Measurements from ENCODE around the gene ABLIM3. TPM values are rescaled to one million over a fixed set of nuclear protein-coding genes. Genes with fewer than 3 reads are reported as not detected.

The ABLIM3 gene
- total and polyA plus RNA-seq, 5 donors: 81.3 to 185 (median 159) TPM

GRCh38 chr5:149273237-149273636, 131.9 kb downstream of the ABLIM3 start:
- ATAC-seq: peak in 1 of 2 donors; percentile 2
- intact Hi-C loops (cut with DNase I): no loop called here
- DNase-seq: no peak
- Histone ChIP-seq H3K9me3 (ENCODE audit: control insufficient read depth, low read length) (no peaks in the 10 kb centered on the region), H3K4me3 (ENCODE audit: low read length) (peak overlapping the region; percentile 74), H3K27me3 (ENCODE audit: control insufficient read depth, insufficient read depth) (no peaks in the 10 kb centered on the region), H3K27ac (ENCODE audit: low read length) (peak overlapping the region; percentile 31), H3K4me1 (ENCODE audit: control insufficient read depth, insufficient read depth, low read length) (peaks cover 7% of the 10 kb centered on the region)
- 45% methylated on average over 5 of the region's 5 CpGs for WGBS

GRCh38 chr5:149273950-149274349, 132.7 kb downstream of the ABLIM3 start:
- no peak for DNase-seq
- no peak for ATAC-seq
- 38% methylated on average over 3 of the region's 3 CpGs for WGBS
- Histone ChIP-seq H3K27me3 (ENCODE audit: control insufficient read depth, insufficient read depth) (no peaks in the 10 kb centered on the region), H3K4me3 (ENCODE audit: low read length) (peak overlapping the region; percentile 3), H3K9me3 (ENCODE audit: control insufficient read depth, low read length) (no peaks in the 10 kb centered on the region), H3K4me1 (ENCODE audit: control insufficient read depth, insufficient read depth, low read length) (peaks cover 13% of the 10 kb centered on the region), H3K27ac (ENCODE audit: low read length) (peak overlapping the region; percentile 31)
- intact Hi-C loops (cut with DNase I): no loop called here

GRCh38 chr5:149274939-149275338, 133.6 kb downstream of the ABLIM3 start:
- H3K27me3 ChIP-seq (ENCODE audit: control insufficient read depth, insufficient read depth): no peaks in the 10 kb centered on the region
- no peak overlapping the region for H3K27ac ChIP-seq (ENCODE audit: low read length)
- H3K4me1 ChIP-seq (ENCODE audit: control insufficient read depth, insufficient read depth, low read length): peaks cover 17% of the 10 kb centered on the region
- DNase-seq (no peak), ATAC-seq (no peak)
- 66% methylated on average over 1 of the region's 1 CpG for WGBS
- intact Hi-C loops (cut with DNase I): no loop called here
- H3K9me3 ChIP-seq (ENCODE audit: control insufficient read depth, low read length): no peaks in the 10 kb centered on the region
- H3K4me3 ChIP-seq (ENCODE audit: low read length): no peak overlapping the region

GRCh38 chr5:149277801-149278200, 136.5 kb downstream of the ABLIM3 start:
- WGBS: 30% methylated on average over 4 of the region's 4 CpGs
- peaks cover 25% of the 10 kb centered on the region for H3K4me1 ChIP-seq (ENCODE audit: control insufficient read depth, insufficient read depth, low read length)
- H3K27ac ChIP-seq (ENCODE audit: low read length): no peak overlapping the region
- H3K9me3 ChIP-seq (ENCODE audit: control insufficient read depth, low read length): no peaks in the 10 kb centered on the region
- H3K27me3 ChIP-seq (ENCODE audit: control insufficient read depth, insufficient read depth): no peaks in the 10 kb centered on the region
- intact Hi-C loops (cut with DNase I): no loop called here
- no peak overlapping the region for H3K4me3 ChIP-seq (ENCODE audit: low read length)
- ATAC-seq (peak in 1 of 2 donors; percentile 22), DNase-seq (no peak)

- peak overlapping the region; percentile 63 for H3K27ac ChIP-seq (ENCODE audit: low read length)
- no peaks in the 10 kb centered on the region for H3K27me3 ChIP-seq (ENCODE audit: control insufficient read depth, insufficient read depth)
- H3K9me3 ChIP-seq (ENCODE audit: control insufficient read depth, low read length): no peaks in the 10 kb centered on the region
- 69% methylated on average over 5 of the region's 5 CpGs for WGBS
- no peak for ATAC-seq
- intact Hi-C loops (cut with DNase I): no loop called here
- no peak overlapping the region for H3K4me3 ChIP-seq (ENCODE audit: low read length)
- no peak for DNase-seq
- peaks cover 29% of the 10 kb centered on the region for H3K4me1 ChIP-seq (ENCODE audit: control insufficient read depth, insufficient read depth, low read length)
Measured at GRCh38 chr5:149278451-149279210, 137.3 kb downstream of the ABLIM3 start.

GRCh38 chr5:149279661-149280060, 138.4 kb downstream of the ABLIM3 start:
- Histone ChIP-seq H3K27me3 (ENCODE audit: control insufficient read depth, insufficient read depth) (no peaks in the 10 kb centered on the region), H3K4me3 (ENCODE audit: low read length) (no peak overlapping the region), H3K4me1 (ENCODE audit: control insufficient read depth, insufficient read depth, low read length) (peaks cover 35% of the 10 kb centered on the region), H3K27ac (ENCODE audit: low read length) (peak overlapping the region; percentile 21), H3K9me3 (ENCODE audit: control insufficient read depth, low read length) (no peaks in the 10 kb centered on the region)
- intact Hi-C loops (cut with DNase I): no loop called here
- WGBS: 91% methylated on average over 1 of the region's 1 CpG
- ATAC-seq: no peak
- no peak for DNase-seq

GRCh38 chr5:149280124-149280523, 138.8 kb downstream of the ABLIM3 start:
- intact Hi-C loops (cut with DNase I): no loop called here
- DNase-seq (no peak), ATAC-seq (peak; percentile 32 to 68)
- 16% methylated on average over 1 of the region's 1 CpG for WGBS
- no peaks in the 10 kb centered on the region for H3K9me3 ChIP-seq (ENCODE audit: control insufficient read depth, low read length)
- no peak overlapping the region for H3K4me3 ChIP-seq (ENCODE audit: low read length)
- no peaks in the 10 kb centered on the region for H3K27me3 ChIP-seq (ENCODE audit: control insufficient read depth, insufficient read depth)
- peak overlapping the region; percentile 56 for H3K27ac ChIP-seq (ENCODE audit: low read length)
- peaks cover 35% of the 10 kb centered on the region for H3K4me1 ChIP-seq (ENCODE audit: control insufficient read depth, insufficient read depth, low read length)

- peak in 1 of 3 donors; percentile 63 for DNase-seq
- 42% methylated on average over 4 of the region's 4 CpGs for WGBS
- peak overlapping the region; percentile 90 for H3K27ac ChIP-seq (ENCODE audit: low read length)
- H3K27me3 ChIP-seq (ENCODE audit: control insufficient read depth, insufficient read depth): no peaks in the 10 kb centered on the region
- no peaks in the 10 kb centered on the region for H3K9me3 ChIP-seq (ENCODE audit: control insufficient read depth, low read length)
- H3K4me3 ChIP-seq (ENCODE audit: low read length): no peak overlapping the region
- intact Hi-C loops (cut with DNase I): no loop called here
- peaks cover 35% of the 10 kb centered on the region for H3K4me1 ChIP-seq (ENCODE audit: control insufficient read depth, insufficient read depth, low read length)
- ATAC-seq: peak; percentile 50 to 58
Measured at GRCh38 chr5:149280802-149281201, 139.5 kb downstream of the ABLIM3 start.

GRCh38 chr5:149282027-149282965, 141.0 kb downstream of the ABLIM3 start:
- H3K27ac ChIP-seq (ENCODE audit: low read length): peak overlapping the region; percentile 90
- peaks cover 34% of the 10 kb centered on the region for H3K4me1 ChIP-seq (ENCODE audit: control insufficient read depth, insufficient read depth, low read length)
- H3K9me3 ChIP-seq (ENCODE audit: control insufficient read depth, low read length): no peaks in the 10 kb centered on the region
- no peak overlapping the region for H3K4me3 ChIP-seq (ENCODE audit: low read length)
- ATAC-seq (peak in 1 of 2 donors; percentile 41), DNase-seq (no peak)
- intact Hi-C loops (cut with DNase I): no loop called here
- 60% methylated on average over 12 of the region's 12 CpGs for WGBS
- H3K27me3 ChIP-seq (ENCODE audit: control insufficient read depth, insufficient read depth): no peaks in the 10 kb centered on the region

GRCh38 chr5:149282966-149283332, 141.7 kb downstream of the ABLIM3 start:
- no peaks in the 10 kb centered on the region for H3K27me3 ChIP-seq (ENCODE audit: control insufficient read depth, insufficient read depth)
- peaks cover 35% of the 10 kb centered on the region for H3K4me1 ChIP-seq (ENCODE audit: control insufficient read depth, insufficient read depth, low read length)
- H3K4me3 ChIP-seq (ENCODE audit: low read length): no peak overlapping the region
- no peak for DNase-seq
- WGBS: 84% methylated on average over 5 of the region's 5 CpGs
- intact Hi-C loops (cut with DNase I): no loop called here
- H3K27ac ChIP-seq (ENCODE audit: low read length): peak overlapping the region; percentile 90
- ATAC-seq: no peak
- H3K9me3 ChIP-seq (ENCODE audit: control insufficient read depth, low read length): no peaks in the 10 kb centered on the region

Measured in right cardiac atrium (tissue), 5 donors.